OCI-LY3 (cell line): ENCODE measurements around the gene EP300.

ENCODE experiments used
- H2AFZ ChIP-seq: fragments of 200-600, 300-600 bp; shearing (Covaris generic); 2 replicates; pipeline ENCODE4 v1.6.0; 2014; ENCODE audit warnings: antibody characterized with exemption, low read depth, low read length
- H3K27ac ChIP-seq: fragments of 200-600, 300-600 bp; sonication (generic); 2 replicates; pipeline ENCODE4 v1.5.1; 2014; ENCODE audit warnings: mild to moderate bottlenecking, low read length, moderate library complexity, mixed read lengths
- H3K27me3 ChIP-seq: fragments of 200-600, 300-600 bp; sonication (generic); 2 replicates; pipeline ENCODE4 v1.6.1; 2014; ENCODE audit warnings: low read depth, low read length, mixed read lengths
- H3K36me3 ChIP-seq: fragments of 200-600, 300-600 bp; sonication (generic); replicated peaks from 2 replicates; pipeline ENCODE3; 2014; ENCODE audit warnings: low read depth, low read length, mixed read lengths
- H3K4me1 ChIP-seq: fragments of 300-600, 200-600 bp; sonication (generic); 2 replicates; pipeline ENCODE4 v1.6.1; 2014; ENCODE audit warnings: low read length, mixed read lengths
- H3K4me2 ChIP-seq: fragments of 200-600, 300-600 bp; sonication (generic); 2 replicates; pipeline ENCODE4 v1.6.1; 2014; ENCODE audit warnings: low read length, mixed read lengths
- H3K4me3 ChIP-seq: fragments of 300-600, 200-600 bp; sonication (generic); 2 replicates; pipeline ENCODE4 v1.5.1; 2014; ENCODE audit warnings: antibody characterized with exemption, mild to moderate bottlenecking, low read length, moderate library complexity
- H3K79me2 ChIP-seq: fragments of 300-600, 200-600 bp; shearing (Covaris generic); 2 replicates; pipeline ENCODE4 v1.6.1; 2014; ENCODE audit warnings: mild to moderate bottlenecking, low read length, mixed read lengths
- H3K9ac ChIP-seq: fragments of 300-600, 200-600 bp; shearing (Covaris generic); 2 replicates; pipeline ENCODE4 v1.6.0; 2014; ENCODE audit warnings: mild to moderate bottlenecking, low read length, moderate library complexity
- H3K9me3 ChIP-seq: fragments of 200-600, 300-600 bp; shearing (Covaris generic); 2 replicates; pipeline ENCODE4 v1.6.1; 2014; ENCODE audit warnings: low read length, mixed read lengths; ENCODE audit not compliant: insufficient read depth
- H4K20me1 ChIP-seq: fragments of 200-600, 300-600 bp; sonication (generic); 2 replicates; pipeline ENCODE4 v1.6.1; 2016; ENCODE audit warnings: low read length, mixed read lengths; ENCODE audit not compliant: insufficient read depth
- EZH2phosphoT487 ChIP-seq: fragments of 200-600 bp; shearing (Covaris generic); IDR thresholded peaks from 2 replicates; pipeline ENCODE4 v1.6.1; 2018; ENCODE audit warnings: antibody characterized with exemption, mixed run types, low read depth
- TF ChIP-seq, protein P1 (sequence below): fragments of 200-600, 300-600 bp; sonication (generic); IDR thresholded peaks from 2 replicates; pipeline ENCODE4 v1.5.1; 2014; ENCODE audit warnings: antibody characterized with exemption, low read length, low read depth

EP300 gene

DNA sequence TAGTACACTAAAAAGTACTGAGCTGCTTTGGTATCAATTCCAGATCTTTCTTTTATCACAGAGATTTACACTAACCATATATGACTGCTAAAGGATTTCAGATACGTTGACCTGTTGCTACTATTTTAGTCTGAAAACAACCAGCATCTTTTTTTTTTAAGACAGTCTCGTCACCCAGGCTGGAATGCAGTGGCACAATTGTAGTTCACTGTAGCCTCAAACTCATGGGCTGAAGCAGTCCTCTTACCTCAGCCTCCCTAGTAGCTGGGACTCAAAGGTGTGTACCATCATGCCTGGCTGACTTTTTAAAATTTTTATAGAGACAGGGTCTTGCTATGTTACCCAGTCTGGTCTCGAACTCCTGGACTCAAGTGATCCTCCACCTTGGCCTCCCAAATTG is 88.5 kb downstream of the EP300 start:
- H3K79me2 ChIP-seq, result no peaks in the 10 kb centered on the region
- no peak overlapping the region for H3K4me2 ChIP-seq
- H3K27ac ChIP-seq, result no peak overlapping the region
- no peaks in the 10 kb centered on the region for H3K4me1 ChIP-seq
- H3K9ac ChIP-seq, result no peak overlapping the region
- H3K4me3 ChIP-seq, result no peak overlapping the region
- no peaks in the 10 kb centered on the region; the same call in 1 of the 2 replicates for H4K20me1 ChIP-seq
- no peak overlapping the region for H2AFZ ChIP-seq
- H3K27me3 ChIP-seq, result no peaks in the 10 kb centered on the region
- peaks cover 49% of the 10 kb centered on the region for H3K36me3 ChIP-seq
- no peaks in the 10 kb centered on the region for H3K9me3 ChIP-seq
- no peak for TF ChIP-seq EZH2phosphoT487
- TF ChIP-seq, protein P1, sequence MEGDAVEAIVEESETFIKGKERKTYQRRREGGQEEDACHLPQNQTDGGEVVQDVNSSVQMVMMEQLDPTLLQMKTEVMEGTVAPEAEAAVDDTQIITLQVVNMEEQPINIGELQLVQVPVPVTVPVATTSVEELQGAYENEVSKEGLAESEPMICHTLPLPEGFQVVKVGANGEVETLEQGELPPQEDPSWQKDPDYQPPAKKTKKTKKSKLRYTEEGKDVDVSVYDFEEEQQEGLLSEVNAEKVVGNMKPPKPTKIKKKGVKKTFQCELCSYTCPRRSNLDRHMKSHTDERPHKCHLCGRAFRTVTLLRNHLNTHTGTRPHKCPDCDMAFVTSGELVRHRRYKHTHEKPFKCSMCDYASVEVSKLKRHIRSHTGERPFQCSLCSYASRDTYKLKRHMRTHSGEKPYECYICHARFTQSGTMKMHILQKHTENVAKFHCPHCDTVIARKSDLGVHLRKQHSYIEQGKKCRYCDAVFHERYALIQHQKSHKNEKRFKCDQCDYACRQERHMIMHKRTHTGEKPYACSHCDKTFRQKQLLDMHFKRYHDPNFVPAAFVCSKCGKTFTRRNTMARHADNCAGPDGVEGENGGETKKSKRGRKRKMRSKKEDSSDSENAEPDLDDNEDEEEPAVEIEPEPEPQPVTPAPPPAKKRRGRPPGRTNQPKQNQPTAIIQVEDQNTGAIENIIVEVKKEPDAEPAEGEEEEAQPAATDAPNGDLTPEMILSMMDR, result no peak

DNA sequence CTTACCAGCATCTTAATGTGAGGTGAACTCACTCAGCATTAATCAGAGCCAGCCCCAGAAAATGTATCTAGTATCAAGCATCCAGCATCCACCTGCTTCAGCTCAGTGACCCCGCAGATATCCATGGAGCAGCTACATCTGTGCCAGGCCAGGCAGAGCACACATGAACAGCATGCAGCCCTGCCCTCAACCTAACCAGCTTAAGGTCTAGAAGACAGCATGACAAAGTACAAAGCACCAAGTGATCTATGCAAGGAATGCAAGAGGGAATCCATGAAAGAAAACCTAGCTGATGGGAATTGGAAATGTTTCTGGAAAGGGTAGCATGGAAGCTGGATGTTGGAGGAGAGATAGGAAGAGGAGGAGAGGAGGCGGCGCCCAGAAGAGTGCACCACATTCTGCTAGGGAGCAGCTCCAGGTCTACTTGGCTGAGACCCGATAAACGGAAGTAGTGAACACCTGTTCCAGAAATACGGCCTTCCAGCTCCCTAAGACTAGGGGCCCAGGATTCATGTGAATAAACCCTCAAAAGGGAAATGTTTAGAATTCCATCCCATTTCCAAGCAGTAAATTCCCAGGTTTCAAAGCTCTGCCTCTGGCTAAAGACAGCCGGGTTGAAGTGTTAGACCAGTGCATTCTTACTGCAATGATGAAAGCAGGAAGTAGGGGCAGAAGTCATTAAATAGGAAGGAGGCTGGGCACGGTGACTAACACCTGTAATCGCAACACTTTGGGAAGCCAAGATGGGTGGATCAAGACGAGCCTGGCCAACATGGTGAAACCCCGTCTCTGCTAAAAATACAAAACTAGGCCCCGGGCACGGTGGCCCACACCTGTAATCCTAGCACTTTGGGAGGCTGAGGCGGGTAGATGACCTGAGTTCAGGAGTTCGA is 89.2 kb downstream of the EP300 start:
- Histone ChIP-seq H3K4me3 (no peak overlapping the region), H3K4me2 (no peak overlapping the region), H3K27me3 (no peaks in the 10 kb centered on the region), H3K27ac (no peak overlapping the region), H3K9me3 (no peaks in the 10 kb centered on the region), H3K36me3 (peaks cover 43% of the 10 kb centered on the region), H3K9ac (no peak overlapping the region), H3K4me1 (no peaks in the 10 kb centered on the region), H4K20me1 (no peaks in the 10 kb centered on the region; the same call in 1 of the 2 replicates), H3K79me2 (no peaks in the 10 kb centered on the region), H2AFZ (no peak overlapping the region)
- TF ChIP-seq EZH2phosphoT487, result no peak
- TF ChIP-seq, protein P1, result no peak

DNA sequence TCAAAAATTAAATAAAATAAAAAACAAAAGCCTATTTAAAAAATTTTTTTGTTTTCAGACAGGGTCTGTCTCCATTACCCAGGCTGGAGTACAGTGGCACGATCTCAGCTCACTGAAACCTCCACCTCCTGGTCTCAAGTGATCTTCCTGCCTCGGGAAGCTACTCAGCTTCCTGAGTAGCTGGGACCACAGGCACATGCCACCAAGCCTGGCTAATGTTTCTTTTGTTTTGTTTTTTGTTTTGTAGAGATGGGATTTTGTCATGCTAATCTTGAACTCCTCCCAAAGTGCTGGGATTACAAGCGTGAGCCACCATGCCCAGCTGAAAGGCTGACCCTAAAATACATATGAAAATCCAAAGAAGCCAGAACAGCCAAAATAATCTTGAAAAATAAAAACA is 92.3 kb downstream of the EP300 start:
- no peak for TF ChIP-seq EZH2phosphoT487
- TF ChIP-seq, protein P1, result no peak
- no peak overlapping the region for H3K4me3 ChIP-seq
- H3K9me3 ChIP-seq, result no peaks in the 10 kb centered on the region
- no peak overlapping the region for H3K27ac ChIP-seq
- H2AFZ ChIP-seq, result no peak overlapping the region
- no peaks in the 10 kb centered on the region for H3K4me1 ChIP-seq
- peaks cover 19% of the 10 kb centered on the region for H3K36me3 ChIP-seq
- H3K9ac ChIP-seq, result no peak overlapping the region
- H3K27me3 ChIP-seq, result no peaks in the 10 kb centered on the region
- no peaks in the 10 kb centered on the region for H4K20me1 ChIP-seq
- H3K79me2 ChIP-seq, result no peaks in the 10 kb centered on the region
- no peak overlapping the region for H3K4me2 ChIP-seq

DNA sequence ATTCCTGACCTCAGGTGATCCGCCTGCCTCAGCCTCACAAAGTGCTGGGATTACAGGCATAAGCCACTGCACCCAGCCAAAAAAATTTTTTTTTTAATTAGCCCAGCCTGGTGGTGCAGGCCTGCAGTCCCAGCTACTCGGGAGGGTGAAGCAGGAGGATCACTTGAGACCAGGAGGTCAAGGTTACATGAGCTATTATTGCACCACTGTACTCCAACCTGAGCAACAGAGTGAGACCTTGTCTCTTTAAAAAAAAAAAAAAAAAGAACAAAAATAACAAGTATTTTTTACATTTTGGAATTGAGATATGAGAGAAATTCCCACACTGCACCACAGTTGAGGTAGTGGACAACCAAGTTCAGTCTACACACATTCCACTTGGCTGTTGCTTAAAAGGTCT is 99.1 kb downstream of the EP300 start:
- Histone ChIP-seq H3K4me1 (no peaks in the 10 kb centered on the region), H3K79me2 (no peaks in the 10 kb centered on the region), H3K9ac (no peak overlapping the region), H3K27me3 (no peaks in the 10 kb centered on the region), H3K4me3 (no peak overlapping the region), H3K27ac (no peak overlapping the region), H2AFZ (no peak overlapping the region), H4K20me1 (no peaks in the 10 kb centered on the region), H3K36me3 (no peaks in the 10 kb centered on the region), H3K9me3 (no peaks in the 10 kb centered on the region), H3K4me2 (no peak overlapping the region)
- TF ChIP-seq, protein P1, result no peak
- TF ChIP-seq EZH2phosphoT487, result no peak
